Subcutaneous adipose tissue (tissue), 4 donors: ENCODE results near the gene GPR78. TPM values are rescaled to one million over a fixed set of nuclear protein-coding genes. Genes with fewer than 3 reads are reported as not detected.

Experiments used
- total RNA-seq, 4 donors: library from RNA; depleted of rRNA; stranded (reverse); fragments of >200 nt; gene quantifications; one replicate each; pipeline ENCODE4 v1.1.0, GENCODE V29; 2016
- TF ChIP-seq, protein P1 (sequence below): fragments of 450-650 bp; IDR thresholded peaks from one replicate; pipeline ENCODE4 v1.5.1; 2016; ENCODE audit warnings: low read depth, mild to moderate bottlenecking, control low read depth, antibody characterized with exemption, moderate library complexity

GPR78 gene
- total RNA-seq, 4 donors from 2014 or later, result not detected

DNA sequence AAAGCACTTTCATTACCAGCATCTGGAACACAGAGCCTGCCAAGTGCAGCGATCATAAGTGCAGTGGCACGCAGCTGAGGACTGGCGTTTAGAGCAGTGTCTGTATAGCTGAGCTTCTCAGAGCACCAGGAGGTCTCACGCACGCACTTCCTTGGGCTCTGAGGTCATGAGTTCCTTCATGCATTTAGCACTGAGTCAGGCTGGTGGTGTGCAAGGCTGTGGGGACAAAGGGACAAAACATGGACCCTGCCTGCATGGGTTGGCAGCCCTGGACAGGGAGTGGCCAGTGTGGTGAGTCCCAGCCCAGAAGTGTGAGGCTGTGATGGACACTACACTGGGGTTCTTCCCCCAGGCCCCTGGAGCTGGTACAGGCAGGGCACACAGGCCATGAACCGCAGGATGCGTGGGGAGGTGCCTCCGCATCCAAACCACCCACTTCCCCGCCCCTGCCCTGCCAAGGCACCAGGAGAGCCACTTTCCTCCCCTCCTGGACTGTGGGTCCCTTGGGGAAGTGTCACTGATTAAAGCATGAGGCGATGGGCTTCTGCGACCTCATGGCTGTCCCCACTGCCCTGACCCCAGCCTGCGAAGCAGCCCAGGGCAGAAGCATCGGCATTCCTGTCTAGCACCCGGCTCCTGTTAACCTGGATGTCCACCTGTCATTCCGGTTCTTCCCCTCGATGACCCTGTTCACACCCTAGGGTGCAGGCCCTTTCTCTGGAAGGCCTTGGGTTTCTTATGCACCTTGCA lies 37.2 kb upstream of the GPR78 start:
- TF ChIP-seq, protein P1, sequence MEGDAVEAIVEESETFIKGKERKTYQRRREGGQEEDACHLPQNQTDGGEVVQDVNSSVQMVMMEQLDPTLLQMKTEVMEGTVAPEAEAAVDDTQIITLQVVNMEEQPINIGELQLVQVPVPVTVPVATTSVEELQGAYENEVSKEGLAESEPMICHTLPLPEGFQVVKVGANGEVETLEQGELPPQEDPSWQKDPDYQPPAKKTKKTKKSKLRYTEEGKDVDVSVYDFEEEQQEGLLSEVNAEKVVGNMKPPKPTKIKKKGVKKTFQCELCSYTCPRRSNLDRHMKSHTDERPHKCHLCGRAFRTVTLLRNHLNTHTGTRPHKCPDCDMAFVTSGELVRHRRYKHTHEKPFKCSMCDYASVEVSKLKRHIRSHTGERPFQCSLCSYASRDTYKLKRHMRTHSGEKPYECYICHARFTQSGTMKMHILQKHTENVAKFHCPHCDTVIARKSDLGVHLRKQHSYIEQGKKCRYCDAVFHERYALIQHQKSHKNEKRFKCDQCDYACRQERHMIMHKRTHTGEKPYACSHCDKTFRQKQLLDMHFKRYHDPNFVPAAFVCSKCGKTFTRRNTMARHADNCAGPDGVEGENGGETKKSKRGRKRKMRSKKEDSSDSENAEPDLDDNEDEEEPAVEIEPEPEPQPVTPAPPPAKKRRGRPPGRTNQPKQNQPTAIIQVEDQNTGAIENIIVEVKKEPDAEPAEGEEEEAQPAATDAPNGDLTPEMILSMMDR, result no peak

DNA sequence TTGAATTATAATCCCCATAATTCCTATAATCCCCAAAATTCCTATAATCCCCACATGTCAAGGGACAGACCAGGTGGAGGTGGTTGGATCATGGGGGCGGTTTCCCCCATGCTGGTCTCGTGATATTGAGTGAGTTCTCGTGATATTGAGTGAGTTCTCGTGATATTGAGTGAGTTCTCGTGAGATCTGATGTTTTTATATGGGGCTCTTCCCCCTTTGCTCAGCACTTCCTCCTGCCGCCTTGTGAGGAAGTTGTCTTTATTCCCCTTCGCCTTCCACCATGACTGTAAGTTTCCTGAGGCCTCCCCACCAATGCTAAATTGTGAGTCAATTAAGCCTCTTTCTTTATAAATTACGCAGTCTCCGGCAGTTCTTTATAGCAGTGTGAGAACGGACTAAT lies 36.6 kb upstream of the GPR78 start:
- TF ChIP-seq, protein P1, result no peak

DNA sequence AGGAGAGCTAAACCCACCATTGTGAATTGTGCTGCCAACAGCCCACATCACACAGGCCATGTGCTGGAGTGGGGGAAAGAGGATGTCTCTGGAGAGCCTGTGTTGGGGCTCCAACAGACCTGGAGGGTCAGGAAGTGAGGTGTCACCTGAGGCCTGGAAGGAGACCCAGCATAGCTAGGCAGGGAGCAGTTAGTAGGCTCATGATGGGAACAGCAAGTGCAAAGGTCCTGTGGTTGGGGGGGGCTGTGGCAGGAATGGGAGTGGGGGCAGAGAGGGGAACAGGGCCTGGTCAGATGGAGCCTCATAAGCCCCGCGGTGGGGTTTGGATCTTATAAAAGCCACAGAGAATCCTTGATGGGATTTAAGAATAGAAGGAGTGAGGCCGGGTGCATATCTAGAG lies 35.9 kb upstream of the GPR78 start:
- TF ChIP-seq, protein P1, result no peak

DNA sequence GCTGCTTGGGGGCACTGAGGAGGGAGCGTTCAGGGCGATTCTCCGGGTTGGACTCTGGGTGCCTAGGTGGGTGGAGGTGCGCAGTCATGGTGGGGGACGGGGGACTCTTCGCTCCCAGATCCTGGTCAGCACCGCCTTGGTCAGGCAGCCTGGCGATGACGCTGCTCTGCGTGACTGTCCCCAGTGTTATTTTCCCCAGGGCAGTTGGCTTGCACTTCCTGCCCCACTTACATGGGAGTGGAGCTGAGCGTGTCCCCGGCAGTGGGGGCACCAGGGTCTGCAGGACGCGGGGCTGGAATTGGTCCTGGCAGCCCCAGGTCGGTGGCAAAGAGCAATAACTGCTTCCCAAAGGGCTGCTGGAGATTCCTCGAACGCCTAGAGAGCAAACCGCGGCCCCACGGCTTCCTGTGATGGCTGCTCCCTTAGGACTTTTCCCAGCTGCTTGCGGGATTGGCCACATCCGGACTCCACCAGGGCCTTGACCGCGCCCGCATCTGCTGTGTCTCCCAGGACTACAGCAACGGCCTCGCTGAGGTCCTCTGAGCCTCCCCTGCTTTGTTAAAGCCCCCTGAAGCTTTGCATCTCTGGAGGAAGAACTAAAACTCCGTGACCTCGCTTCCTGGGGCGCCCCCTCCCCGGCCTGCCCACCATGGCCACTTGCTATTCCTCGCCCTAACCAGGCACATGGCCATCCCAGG lies 35.3 kb upstream of the GPR78 start:
- TF ChIP-seq, protein P1, result no peak

DNA sequence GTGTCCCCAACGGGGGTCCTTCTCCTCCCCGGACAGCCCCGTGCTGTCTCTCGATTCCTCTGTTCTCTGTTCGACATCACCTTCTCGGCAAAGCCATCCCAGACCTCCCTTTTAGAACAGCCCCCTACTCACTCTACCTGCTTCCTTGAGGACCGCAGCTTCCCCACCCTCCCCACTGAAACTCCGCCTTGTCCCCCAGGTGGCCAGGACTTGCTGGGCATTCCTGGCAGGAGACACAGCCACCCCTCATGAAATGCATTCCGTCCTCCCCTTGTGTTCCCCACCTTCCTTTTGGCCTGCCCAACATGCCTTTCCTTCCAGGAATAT lies 34.8 kb upstream of the GPR78 start:
- TF ChIP-seq, protein P1, result no peak

DNA sequence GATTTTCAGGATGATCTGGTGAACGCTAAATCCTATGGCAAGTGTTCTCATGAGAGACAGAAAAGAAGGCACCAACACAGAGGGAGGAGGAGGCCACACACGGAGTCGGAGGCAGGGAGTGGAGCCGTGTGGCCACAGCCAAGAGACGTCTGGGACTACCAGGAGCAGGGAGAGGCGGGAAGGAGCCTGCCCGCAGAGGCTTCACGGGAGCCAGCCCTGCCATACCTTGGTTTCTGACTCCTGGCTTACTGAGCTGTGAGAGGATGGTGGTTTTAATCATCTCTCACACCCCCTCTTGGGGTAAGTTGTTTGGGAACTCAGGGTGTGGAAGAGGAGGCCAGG lies 33.5 kb upstream of the GPR78 start:
- TF ChIP-seq, protein P1, result no peak

DNA sequence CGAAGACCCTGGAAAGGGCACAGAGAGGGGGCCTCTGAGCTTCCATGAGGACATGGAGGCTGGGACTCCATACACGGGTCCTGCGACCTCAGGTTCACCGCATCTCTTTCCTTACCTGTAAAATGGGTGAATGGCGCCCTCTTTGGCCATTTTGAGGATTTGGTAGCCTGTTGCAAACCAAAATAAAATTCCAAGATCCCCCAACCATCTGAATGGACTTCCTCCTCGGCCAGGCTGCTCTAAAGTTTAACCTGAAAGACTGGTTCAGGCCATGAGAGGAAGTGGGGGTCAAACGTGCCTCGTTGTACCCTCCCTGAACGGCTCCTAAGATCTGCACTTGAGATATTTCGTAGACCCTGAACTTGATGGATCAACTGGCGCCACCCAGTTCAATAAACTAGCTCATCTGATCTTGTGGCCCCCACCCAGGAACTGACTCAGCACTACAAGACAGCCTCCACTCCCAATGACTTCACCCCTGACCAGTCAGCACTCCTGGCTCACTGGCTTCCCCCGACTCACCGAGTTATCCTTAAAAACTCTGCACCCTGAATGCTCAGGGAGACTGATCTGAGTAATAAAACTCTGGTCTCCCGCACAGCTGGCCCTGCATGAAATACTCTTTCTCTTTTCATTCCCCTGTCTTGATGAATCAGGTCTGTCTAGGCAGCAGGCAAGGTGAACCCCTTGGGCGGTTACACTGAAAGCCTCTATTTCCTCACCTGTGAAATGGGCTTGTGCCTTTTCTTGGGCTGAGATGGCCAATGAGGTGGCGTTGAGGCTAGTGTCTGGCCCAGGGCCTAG lies 32.9 kb upstream of the GPR78 start:
- TF ChIP-seq, protein P1, result no peak
